GM18858 (cell line): ENCODE data around the gene CYP2W1.
"Not testable (repeated sequence)": the region's sequence is repeated elsewhere in the genome, so short reads cannot be mapped to it uniquely, and the experiment has no call there.

Source experiments
- ATAC-seq: cut with Tn5 transposase; IDR thresholded peaks from one replicate; pipeline ENCODE4 v1.9.1; 2021; ENCODE audit not compliant: unreplicated experiment

The CYP2W1 gene

GRCh38 chr7:983004-983615 lies at the start of gene CYP2W1:
Gene CYP2W1 (plus strand): TSS chr7:983181. CDS start chr7:983212, 31 bp downstream.
- no peak for ATAC-seq

GRCh38 chr7:934469-935163 lies 48.4 kb upstream of the CYP2W1 start:
- no peak for ATAC-seq

GRCh38 chr7:935164-935873 lies 47.7 kb upstream of the CYP2W1 start:
- ATAC-seq, result no peak

GRCh38 chr7:935874-936385 lies 47.1 kb upstream of the CYP2W1 start:
- ATAC-seq, result no peak

- peak; percentile 82 for ATAC-seq
These were observed 46.5 kb upstream of the CYP2W1 start for GRCh38 chr7:936386-937054.

- no peak for ATAC-seq
These were observed 45.0 kb upstream of the CYP2W1 start for GRCh38 chr7:937856-938484.

GRCh38 chr7:938546-939185 lies 44.3 kb upstream of the CYP2W1 start:
- no peak for ATAC-seq

GRCh38 chr7:939843-940242 lies 43.1 kb upstream of the CYP2W1 start:
- no peak for ATAC-seq

- ATAC-seq, result no peak
These were observed 42.2 kb upstream of the CYP2W1 start for GRCh38 chr7:940599-941408.

GRCh38 chr7:943793-944192 lies 39.2 kb upstream of the CYP2W1 start:
- ATAC-seq, result not testable (repeated sequence)

GRCh38 chr7:944744-945143 lies 38.2 kb upstream of the CYP2W1 start:
- no peak for ATAC-seq

- ATAC-seq, result no peak
These were observed 37.8 kb upstream of the CYP2W1 start for GRCh38 chr7:945147-945555.

- ATAC-seq, result no peak
These were observed 37.3 kb upstream of the CYP2W1 start for GRCh38 chr7:945556-946255.

GRCh38 chr7:946256-946996 lies 36.6 kb upstream of the CYP2W1 start:
- no peak for ATAC-seq

- ATAC-seq, result no peak
These were observed 35.4 kb upstream of the CYP2W1 start for GRCh38 chr7:947391-948210.

GRCh38 chr7:949021-949934 lies 33.7 kb upstream of the CYP2W1 start:
- no peak for ATAC-seq
